Measurements from ENCODE around the gene YES1. TPM values are rescaled to one million over a fixed set of nuclear protein-coding genes. Genes with fewer than 3 reads are reported as not detected.

YES1 gene
- total RNA-seq, 1 experiment from 2014 or later = 84.5 TPM

GRCh38 chr18:816088-816653 is 4.1 kb upstream of the YES1 start:
- BruUV-seq (replicated peaks) = no TSS peak
- peaks cover 6% of the 10 kb centered on the region for H3K79me2 ChIP-seq (ENCODE audit: insufficient read depth, low read length)
- TF ChIP-seq EZH2phosphoT487 (IDR thresholded peaks at IDR 0.05; ENCODE audit: borderline replicate concordance) = no peak
- no peak for TF ChIP-seq EGR1 (IDR thresholded peaks at IDR 0.05; ENCODE audit: low read depth)
- TF ChIP-seq RAD21 (IDR thresholded peaks at IDR 0.05; ENCODE audit: low read depth) = no peak
- no peak for TF ChIP-seq POLR2AphosphoS5 (IDR thresholded peaks at IDR 0.05; ENCODE audit: low read depth, low read length)
- no peak for TF ChIP-seq MAX (IDR thresholded peaks at IDR 0.05)
- TF ChIP-seq YY1 (IDR thresholded peaks at IDR 0.05; ENCODE audit: extremely low read depth, insufficient replicate concordance, low read depth, low read length) = no peak
- TF ChIP-seq JUND (IDR thresholded peaks at IDR 0.05) = no peak
- TF ChIP-seq ELF1 (IDR thresholded peaks at IDR 0.05; ENCODE audit: borderline replicate concordance, low read depth) = no peak
- no peak overlapping the region for H3K27ac ChIP-seq (ENCODE audit: low read depth, low read length)
- no peak for DNase-seq (ENCODE audit: low read depth, low spot score)
- no peaks in the 10 kb centered on the region for H4K20me1 ChIP-seq (ENCODE audit: insufficient read depth)
- no peaks in the 10 kb centered on the region for H3K9me2 ChIP-seq (ENCODE audit: insufficient read depth)
- no peak overlapping the region for H2AFZ ChIP-seq (ENCODE audit: low read depth, low read length, poor library complexity, severe bottlenecking)
- no peaks in the 10 kb centered on the region for H3K27me3 ChIP-seq (ENCODE audit: insufficient read depth, low read length)
- no peak for ATAC-seq
- ChIA-PET RAD21 (ENCODE audit: low non-redundant PET in 1 of 2, low total read pairs in 2 of 2, uncharacterized antibody in 2 of 2, unreplicated experiment in 2 of 2) (no interaction called here), CTCF (interaction anchor here (1.8 kb wide), 1 partner anchor 14 kb away, joined by 9 read pairs; no protein-coding TSS in a partner anchor), POLR2A (interaction anchor here (0.7 kb wide), 1 partner anchor 14 kb away, joined by 3 read pairs; no protein-coding TSS in a partner anchor)
- H3K9ac ChIP-seq (ENCODE audit: low read length) = no peak overlapping the region
- H3K9me3 ChIP-seq (ENCODE audit: control insufficient read depth in 1 of 2, insufficient read depth in 1 of 2, low read depth in 1 of 2, low read length in 2 of 2) = no peaks in the 10 kb centered on the region
- no peak overlapping the region for H3K4me3 ChIP-seq (replicated peaks in 1 of 2; ENCODE audit: low read depth in 1 of 2, low read length in 2 of 2)
- intact Hi-C loops (cut with micrococcal nuclease) = no loop called here
- H3K36me3 ChIP-seq (ENCODE audit: control insufficient read depth in 1 of 2, insufficient read depth in 2 of 2, low read length in 2 of 2) = no peaks in the 10 kb centered on the region
- H3K4me2 ChIP-seq (ENCODE audit: low read length) = no peak overlapping the region
- H3K4me1 ChIP-seq (ENCODE audit: control insufficient read depth in 1 of 2, insufficient read depth in 2 of 2, low read length in 2 of 2) = peaks cover 4 to 10% of the 10 kb centered on the region in 2 experiments; a peak in 3 of 4 replicates

DNA sequence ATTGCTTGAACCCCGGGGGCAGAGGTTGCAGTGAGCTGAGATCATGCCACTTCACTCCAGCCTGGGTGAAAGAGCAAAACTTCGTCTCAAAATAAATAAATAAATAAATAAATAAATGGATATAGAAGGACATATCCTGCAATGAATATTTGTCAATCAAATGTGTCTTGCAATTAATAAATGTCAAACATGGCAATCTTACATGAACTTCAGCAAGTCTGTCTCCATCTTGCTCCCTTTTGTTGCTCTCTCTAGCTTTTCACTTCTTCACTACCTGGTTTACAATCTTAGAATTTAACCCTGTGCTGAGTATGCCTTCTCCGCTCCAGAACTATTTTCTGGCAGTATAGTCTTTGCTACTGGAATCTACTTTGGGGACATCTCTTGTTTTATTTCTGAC is 3.3 kb upstream of the YES1 start:
- Histone ChIP-seq H3K4me3 (replicated peaks in 1 of 2; ENCODE audit: low read depth in 1 of 2, low read length in 2 of 2) (no peak overlapping the region), H3K79me2 (ENCODE audit: insufficient read depth, low read length) (peaks cover 14% of the 10 kb centered on the region), H3K36me3 (ENCODE audit: control insufficient read depth in 1 of 2, insufficient read depth in 2 of 2, low read length in 2 of 2) (no peaks in the 10 kb centered on the region), H2AFZ (ENCODE audit: low read depth, low read length, poor library complexity, severe bottlenecking) (no peak overlapping the region), H3K9me2 (ENCODE audit: insufficient read depth) (no peaks in the 10 kb centered on the region), H3K4me2 (ENCODE audit: low read length) (no peak overlapping the region), H3K27me3 (ENCODE audit: insufficient read depth, low read length) (no peaks in the 10 kb centered on the region), H3K9me3 (ENCODE audit: control insufficient read depth in 1 of 2, insufficient read depth in 1 of 2, low read depth in 1 of 2, low read length in 2 of 2) (no peaks in the 10 kb centered on the region), H3K27ac (ENCODE audit: low read depth, low read length) (no peak overlapping the region), H3K4me1 (ENCODE audit: control insufficient read depth in 1 of 2, insufficient read depth in 2 of 2, low read length in 2 of 2) (peaks cover 8 to 16% of the 10 kb centered on the region in 2 experiments), H4K20me1 (ENCODE audit: insufficient read depth) (0 out of 2 replicates have a peak, but pooled peaks cover 4% of the 10 kb centered on the region), H3K9ac (ENCODE audit: low read length) (no peak overlapping the region)
- CTCF ChIA-PET = no interaction called here
- POLR2A ChIA-PET = no interaction called here
- no peak for ATAC-seq
- TF ChIP-seq ELF1 (IDR thresholded peaks at IDR 0.05; ENCODE audit: borderline replicate concordance, low read depth) = no peak
- TF ChIP-seq FOSL1 (IDR thresholded peaks at IDR 0.05; ENCODE audit: low read depth) = no peak
- no peak for TF ChIP-seq SP1 (IDR thresholded peaks at IDR 0.05; ENCODE audit: low read depth)
- no peak for TF ChIP-seq EGR1 (IDR thresholded peaks at IDR 0.05; ENCODE audit: low read depth)
- TF ChIP-seq, protein P1, sequence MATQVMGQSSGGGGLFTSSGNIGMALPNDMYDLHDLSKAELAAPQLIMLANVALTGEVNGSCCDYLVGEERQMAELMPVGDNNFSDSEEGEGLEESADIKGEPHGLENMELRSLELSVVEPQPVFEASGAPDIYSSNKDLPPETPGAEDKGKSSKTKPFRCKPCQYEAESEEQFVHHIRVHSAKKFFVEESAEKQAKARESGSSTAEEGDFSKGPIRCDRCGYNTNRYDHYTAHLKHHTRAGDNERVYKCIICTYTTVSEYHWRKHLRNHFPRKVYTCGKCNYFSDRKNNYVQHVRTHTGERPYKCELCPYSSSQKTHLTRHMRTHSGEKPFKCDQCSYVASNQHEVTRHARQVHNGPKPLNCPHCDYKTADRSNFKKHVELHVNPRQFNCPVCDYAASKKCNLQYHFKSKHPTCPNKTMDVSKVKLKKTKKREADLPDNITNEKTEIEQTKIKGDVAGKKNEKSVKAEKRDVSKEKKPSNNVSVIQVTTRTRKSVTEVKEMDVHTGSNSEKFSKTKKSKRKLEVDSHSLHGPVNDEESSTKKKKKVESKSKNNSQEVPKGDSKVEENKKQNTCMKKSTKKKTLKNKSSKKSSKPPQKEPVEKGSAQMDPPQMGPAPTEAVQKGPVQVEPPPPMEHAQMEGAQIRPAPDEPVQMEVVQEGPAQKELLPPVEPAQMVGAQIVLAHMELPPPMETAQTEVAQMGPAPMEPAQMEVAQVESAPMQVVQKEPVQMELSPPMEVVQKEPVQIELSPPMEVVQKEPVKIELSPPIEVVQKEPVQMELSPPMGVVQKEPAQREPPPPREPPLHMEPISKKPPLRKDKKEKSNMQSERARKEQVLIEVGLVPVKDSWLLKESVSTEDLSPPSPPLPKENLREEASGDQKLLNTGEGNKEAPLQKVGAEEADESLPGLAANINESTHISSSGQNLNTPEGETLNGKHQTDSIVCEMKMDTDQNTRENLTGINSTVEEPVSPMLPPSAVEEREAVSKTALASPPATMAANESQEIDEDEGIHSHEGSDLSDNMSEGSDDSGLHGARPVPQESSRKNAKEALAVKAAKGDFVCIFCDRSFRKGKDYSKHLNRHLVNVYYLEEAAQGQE (IDR thresholded peaks at IDR 0.05; ENCODE audit: low read depth) = no peak
- TF ChIP-seq, protein P2, sequence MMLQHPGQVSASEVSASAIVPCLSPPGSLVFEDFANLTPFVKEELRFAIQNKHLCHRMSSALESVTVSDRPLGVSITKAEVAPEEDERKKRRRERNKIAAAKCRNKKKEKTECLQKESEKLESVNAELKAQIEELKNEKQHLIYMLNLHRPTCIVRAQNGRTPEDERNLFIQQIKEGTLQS (IDR thresholded peaks at IDR 0.05) = no peak
- no TSS peak for BruUV-seq (replicated peaks)
- RAD21 ChIA-PET (ENCODE audit: low non-redundant PET in 1 of 2, low total read pairs in 2 of 2, uncharacterized antibody in 2 of 2, unreplicated experiment in 2 of 2) = no interaction called here
- DNase-seq (ENCODE audit: low read depth, low spot score) = no peak
- intact Hi-C loops (cut with micrococcal nuclease) = no loop called here
